Astrocyte (in vitro differentiated cells and primary cell): ENCODE measurements around the gene UTS2R.

Experiments
- CTCF ChIP-seq: IDR thresholded peaks from 2 replicates; pipeline ENCODE4 v1.5.1; 2011; ENCODE audit warnings: low read depth, mild to moderate bottlenecking, inconsistent platforms, low read length, moderate library complexity; ENCODE audit not compliant: insufficient read depth
- EZH2 ChIP-seq: IDR thresholded peaks from 2 replicates; pipeline ENCODE4 v1.6.1; 2012; ENCODE audit warnings: mild to moderate bottlenecking, low read length, inconsistent platforms; ENCODE audit not compliant: insufficient read depth

GRCh38 chr17:82397449-82398335 is 26.1 kb downstream of the UTS2R start:
- TF ChIP-seq CTCF (no peak), EZH2 (no peak)
